ENCODE results near the gene EBF3.

EBF3 gene

DNA sequence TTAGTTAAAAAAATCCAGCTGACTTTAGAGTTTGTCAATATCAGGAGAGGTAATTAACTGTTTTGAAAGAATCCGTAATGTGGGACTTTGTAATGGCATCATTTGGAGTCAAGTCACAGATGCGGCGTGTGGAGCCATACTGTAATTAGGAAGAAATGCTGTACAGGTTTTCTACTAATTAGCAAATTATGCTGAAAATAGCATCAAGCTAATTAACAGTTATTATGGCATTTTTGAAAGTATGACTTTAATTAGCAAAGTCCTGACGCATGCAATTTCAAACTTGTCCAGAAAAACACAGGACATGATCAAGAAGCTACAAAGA, 68.3 kb downstream of the EBF3 start:
- no peak overlapping the region for H2AK5ac ChIP-seq (ENCODE audit: low read length, severe bottlenecking)

DNA sequence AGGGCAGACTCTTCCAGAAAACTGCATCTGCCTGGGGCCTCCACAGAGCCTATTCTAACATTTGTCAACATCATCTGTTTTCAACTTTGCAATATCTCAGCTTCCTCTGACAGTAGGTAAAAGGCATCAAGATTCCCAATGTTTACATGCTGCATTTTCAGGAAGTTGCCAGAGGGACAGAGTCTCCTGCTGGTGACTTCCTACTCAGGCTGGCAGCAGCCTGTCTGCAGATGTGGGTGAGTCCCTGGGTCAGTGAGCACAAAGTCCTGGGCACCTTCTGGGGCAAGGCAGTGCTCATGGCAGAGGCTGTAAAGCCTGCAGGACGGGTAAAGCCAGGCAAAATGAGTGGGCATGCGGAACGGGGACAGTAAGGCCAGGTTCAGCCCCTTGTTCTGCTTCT, 69.4 kb downstream of the EBF3 start:
- no peak overlapping the region for H3K4ac ChIP-seq (ENCODE audit: low read depth in 1 of 2, low read length in 2 of 2)
- no peak overlapping the region for H2AK5ac ChIP-seq (ENCODE audit: low read length, severe bottlenecking)
- no peak overlapping the region for H3K23ac ChIP-seq (ENCODE audit: low read length in 2 of 2)
- H3K14ac ChIP-seq (ENCODE audit: low read length in 2 of 2), result no peak overlapping the region
- no peak overlapping the region for H2BK120ac ChIP-seq (ENCODE audit: low read depth, low read length)
- H4K8ac ChIP-seq (ENCODE audit: low read length), result no peak overlapping the region
- H2BK5ac ChIP-seq (ENCODE audit: low read depth, low read length, poor library complexity, severe bottlenecking), result no peak overlapping the region
- H3K27ac ChIP-seq (ENCODE audit: low read length, poor library complexity, severe bottlenecking), result no peak overlapping the region
- H4K91ac ChIP-seq (ENCODE audit: low read length), result no peak overlapping the region
- WGBS, result 90% methylated on average over 3 of the region's 3 CpGs
- H3K9ac ChIP-seq (ENCODE audit: low read length), result no peak overlapping the region
- H3K4me1 ChIP-seq (ENCODE audit: control insufficient read depth, insufficient read depth, low read depth, low read length), result no peaks in the 10 kb centered on the region
- H2AFZ ChIP-seq (ENCODE audit: low read depth, low read length), result no peak overlapping the region
- no peak overlapping the region for H3K18ac ChIP-seq (ENCODE audit: low read depth in 1 of 2, low read length in 2 of 2)
- no peaks in the 10 kb centered on the region for H3K79me1 ChIP-seq (replicated peaks; ENCODE audit: low read length, poor library complexity, severe bottlenecking)
- no peak overlapping the region for H2BK15ac ChIP-seq (ENCODE audit: low read depth, poor library complexity, severe bottlenecking)
- peaks cover 3 to 58% of the 10 kb centered on the region in 2 experiments for H3K36me3 ChIP-seq (ENCODE audit: control insufficient read depth in 1 of 2, insufficient read depth in 2 of 2, low read depth in 1 of 2, low read length in 2 of 2)
- H2BK12ac ChIP-seq (ENCODE audit: low read length in 2 of 2), result no peak overlapping the region
- no peaks in the 10 kb centered on the region for H3K9me3 ChIP-seq (ENCODE audit: control insufficient read depth, low read length)
- H3K27me3 ChIP-seq (ENCODE audit: control insufficient read depth in 1 of 2, insufficient read depth in 1 of 2, low read length in 2 of 2), result no peaks in the 10 kb centered on the region
- no peak for DNase-seq
- H3K4me3 ChIP-seq (ENCODE audit: insufficient read depth in 1 of 2, low read depth in 1 of 2, low read length in 2 of 2), result no peak overlapping the region
- H3K4me2 ChIP-seq (ENCODE audit: low read length, poor library complexity, severe bottlenecking), result no peak overlapping the region

More for the DNA sequence above, 68.3 kb downstream of the EBF3 start:
- H3K4ac ChIP-seq (ENCODE audit: low read depth in 1 of 2, low read length in 2 of 2), result no peak overlapping the region
- H3K27ac ChIP-seq (ENCODE audit: low read length, poor library complexity, severe bottlenecking), result no peak overlapping the region
- H3K36me3 ChIP-seq (ENCODE audit: control insufficient read depth in 1 of 2, insufficient read depth in 2 of 2, low read depth in 1 of 2, low read length in 2 of 2), result peaks cover 3 to 64% of the 10 kb centered on the region in 2 experiments
- no peaks in the 10 kb centered on the region for H3K4me1 ChIP-seq (ENCODE audit: control insufficient read depth, insufficient read depth, low read depth, low read length)
- no peak overlapping the region for H2BK15ac ChIP-seq (ENCODE audit: low read depth, poor library complexity, severe bottlenecking)
- H4K91ac ChIP-seq (ENCODE audit: low read length), result no peak overlapping the region
- no peak overlapping the region for H2BK5ac ChIP-seq (ENCODE audit: low read depth, low read length, poor library complexity, severe bottlenecking)
- H3K79me1 ChIP-seq (replicated peaks; ENCODE audit: low read length, poor library complexity, severe bottlenecking), result no peaks in the 10 kb centered on the region
- no peak overlapping the region for H3K23ac ChIP-seq (ENCODE audit: low read length in 2 of 2)
- no peaks in the 10 kb centered on the region for H3K27me3 ChIP-seq (ENCODE audit: control insufficient read depth in 1 of 2, insufficient read depth in 1 of 2, low read length in 2 of 2)
- no peak overlapping the region for H2BK12ac ChIP-seq (ENCODE audit: low read length in 2 of 2)
- WGBS, result 92% methylated on average over 1 of the region's 4 CpGs
- no peaks in the 10 kb centered on the region for H3K9me3 ChIP-seq (ENCODE audit: control insufficient read depth, low read length)
- no peak overlapping the region for H2BK120ac ChIP-seq (ENCODE audit: low read depth, low read length)
- H3K9ac ChIP-seq (ENCODE audit: low read length), result no peak overlapping the region
- no peak overlapping the region for H3K4me2 ChIP-seq (ENCODE audit: low read length, poor library complexity, severe bottlenecking)
- H3K18ac ChIP-seq (ENCODE audit: low read depth in 1 of 2, low read length in 2 of 2), result no peak overlapping the region
- no peak overlapping the region for H3K14ac ChIP-seq (ENCODE audit: low read length in 2 of 2)
- no peak overlapping the region for H3K4me3 ChIP-seq (ENCODE audit: insufficient read depth in 1 of 2, low read depth in 1 of 2, low read length in 2 of 2)
- H2AFZ ChIP-seq (ENCODE audit: low read depth, low read length), result no peak overlapping the region
- DNase-seq, result no peak
- no peak overlapping the region for H4K8ac ChIP-seq (ENCODE audit: low read length)

DNA sequence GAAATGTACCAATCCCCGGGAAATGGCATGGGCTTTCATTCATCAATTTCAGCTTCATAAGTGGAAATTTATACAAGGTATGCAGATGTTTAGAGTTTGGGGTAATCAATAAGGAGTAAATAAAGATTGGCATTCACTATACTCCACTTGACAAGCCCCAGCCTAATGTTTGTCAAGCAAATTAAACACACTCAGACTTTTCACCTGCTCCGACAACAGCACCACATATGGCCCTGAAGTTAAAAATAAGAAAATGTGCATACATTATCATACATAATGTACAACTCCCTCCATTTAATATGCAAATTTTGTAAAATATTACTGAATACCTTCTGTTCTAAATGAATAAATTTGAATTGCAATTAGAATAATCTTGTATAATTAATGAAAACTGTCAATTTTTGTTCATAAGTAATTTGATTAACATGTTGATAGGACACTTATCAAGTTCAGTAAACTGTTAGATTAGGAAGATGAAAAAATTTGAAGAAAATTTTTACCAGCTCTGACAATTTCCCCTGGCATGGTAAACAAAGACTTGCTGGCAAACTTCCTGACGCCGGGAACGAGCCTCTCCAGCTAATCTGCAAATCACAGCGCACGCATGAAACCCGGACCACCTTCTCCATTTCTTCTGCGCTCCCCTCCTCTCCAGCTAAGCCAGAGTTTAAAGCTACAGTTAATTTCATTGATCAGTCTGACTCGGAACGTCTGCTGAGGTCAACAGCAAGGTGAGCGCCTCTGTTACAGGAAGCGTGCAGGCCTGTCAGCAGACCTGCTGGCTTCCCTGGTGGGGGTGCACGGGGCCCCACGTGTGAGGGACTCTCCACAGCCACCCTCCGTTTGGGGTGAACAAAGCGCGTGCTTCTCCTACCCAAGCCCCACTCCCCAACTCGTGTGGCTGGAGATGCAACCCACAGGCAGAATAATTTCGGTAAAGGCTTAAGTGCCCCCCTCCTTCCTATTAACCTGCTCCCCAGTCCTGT, 70.7 kb downstream of the EBF3 start:
- 80% methylated on average over 14 of the region's 20 CpGs for WGBS
- no peak overlapping the region for H2BK15ac ChIP-seq (ENCODE audit: low read depth, poor library complexity, severe bottlenecking)
- H2AK5ac ChIP-seq (ENCODE audit: low read length, severe bottlenecking), result no peak overlapping the region

DNA sequence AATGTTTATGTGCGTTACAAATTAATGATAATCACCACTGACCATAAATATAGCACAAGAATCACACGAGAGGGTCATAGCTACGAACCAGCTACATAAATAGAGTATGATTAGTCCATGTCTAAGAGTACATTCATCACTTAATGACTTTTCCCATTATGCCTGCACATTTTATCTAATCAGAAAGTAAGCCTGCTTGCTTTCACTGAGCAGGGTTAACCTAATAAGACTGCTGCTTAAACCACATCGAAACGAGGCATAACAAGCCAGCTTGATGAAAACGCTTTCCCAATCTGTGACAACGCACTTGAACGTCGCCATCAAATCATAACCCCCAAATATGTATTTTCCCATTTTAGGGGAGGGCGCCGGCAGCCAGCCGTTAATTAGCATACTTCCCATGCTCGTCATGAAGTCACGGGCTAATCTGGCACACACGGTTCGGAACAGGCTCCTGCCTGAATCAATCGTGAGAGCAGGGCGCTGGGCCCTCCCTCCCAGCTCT, 71.5 kb downstream of the EBF3 start:
- H2AK5ac ChIP-seq (ENCODE audit: low read length, severe bottlenecking), result no peak overlapping the region
- H3K4ac ChIP-seq (ENCODE audit: low read depth in 1 of 2, low read length in 2 of 2), result no peak overlapping the region
- peaks cover 5% of the 10 kb centered on the region for H3K4me1 ChIP-seq (ENCODE audit: control insufficient read depth, insufficient read depth, low read depth, low read length)
- no peaks in the 10 kb centered on the region for H3K27me3 ChIP-seq (ENCODE audit: control insufficient read depth in 1 of 2, insufficient read depth in 1 of 2, low read length in 2 of 2)
- peaks cover 3 to 46% of the 10 kb centered on the region in 2 experiments for H3K36me3 ChIP-seq (ENCODE audit: control insufficient read depth in 1 of 2, insufficient read depth in 2 of 2, low read depth in 1 of 2, low read length in 2 of 2)
- no peak overlapping the region for H2BK15ac ChIP-seq (ENCODE audit: low read depth, poor library complexity, severe bottlenecking)
- H4K8ac ChIP-seq (ENCODE audit: low read length), result no peak overlapping the region
- H3K4me3 ChIP-seq (ENCODE audit: insufficient read depth in 1 of 2, low read depth in 1 of 2, low read length in 2 of 2), result peak overlapping the region in 1 of 2 experiments; percentile 10
- no peak overlapping the region for H3K4me2 ChIP-seq (ENCODE audit: low read length, poor library complexity, severe bottlenecking)
- H4K91ac ChIP-seq (ENCODE audit: low read length), result no peak overlapping the region
- no peak overlapping the region for H2BK12ac ChIP-seq (ENCODE audit: low read length in 2 of 2)
- no peak for DNase-seq
- H2BK5ac ChIP-seq (ENCODE audit: low read depth, low read length, poor library complexity, severe bottlenecking), result no peak overlapping the region
- no peak overlapping the region for H2AFZ ChIP-seq (ENCODE audit: low read depth, low read length)
- no peaks in the 10 kb centered on the region for H3K79me1 ChIP-seq (replicated peaks; ENCODE audit: low read length, poor library complexity, severe bottlenecking)
- H2BK120ac ChIP-seq (ENCODE audit: low read depth, low read length), result no peak overlapping the region
- no peak overlapping the region for H3K23ac ChIP-seq (ENCODE audit: low read length in 2 of 2)
- H3K14ac ChIP-seq (ENCODE audit: low read length in 2 of 2), result no peak overlapping the region
- no peak overlapping the region for H3K18ac ChIP-seq (ENCODE audit: low read depth in 1 of 2, low read length in 2 of 2)
- 88% methylated on average over 18 of the region's 18 CpGs for whole genome bisulfite sequencing
- H3K9me3 ChIP-seq (ENCODE audit: control insufficient read depth, low read length), result no peaks in the 10 kb centered on the region
- no peak overlapping the region for H3K27ac ChIP-seq (ENCODE audit: low read length, poor library complexity, severe bottlenecking)
- H3K9ac ChIP-seq (ENCODE audit: low read length), result peak overlapping the region; percentile 66

More for the DNA sequence above, 70.7 kb downstream of the EBF3 start:
- no peak overlapping the region for H2BK120ac ChIP-seq (ENCODE audit: low read depth, low read length)
- H3K27me3 ChIP-seq (ENCODE audit: control insufficient read depth in 1 of 2, insufficient read depth in 1 of 2, low read length in 2 of 2), result no peaks in the 10 kb centered on the region
- H3K27ac ChIP-seq (ENCODE audit: low read length, poor library complexity, severe bottlenecking), result no peak overlapping the region
- H3K14ac ChIP-seq (ENCODE audit: low read length in 2 of 2), result no peak overlapping the region
- DNase-seq, result no peak
- no peak overlapping the region for H2BK12ac ChIP-seq (ENCODE audit: low read length in 2 of 2)
- no peak overlapping the region for H3K23ac ChIP-seq (ENCODE audit: low read length in 2 of 2)
- peak overlapping the region; percentile 66 for H3K9ac ChIP-seq (ENCODE audit: low read length)
- H3K4me1 ChIP-seq (ENCODE audit: control insufficient read depth, insufficient read depth, low read depth, low read length), result peaks cover 5% of the 10 kb centered on the region
- no peaks in the 10 kb centered on the region for H3K9me3 ChIP-seq (ENCODE audit: control insufficient read depth, low read length)
- H3K18ac ChIP-seq (ENCODE audit: low read depth in 1 of 2, low read length in 2 of 2), result no peak overlapping the region
- peak overlapping the region in 1 of 2 experiments; percentile 10 for H3K4me3 ChIP-seq (ENCODE audit: insufficient read depth in 1 of 2, low read depth in 1 of 2, low read length in 2 of 2)
- peaks cover 3 to 45% of the 10 kb centered on the region in 2 experiments for H3K36me3 ChIP-seq (ENCODE audit: control insufficient read depth in 1 of 2, insufficient read depth in 2 of 2, low read depth in 1 of 2, low read length in 2 of 2)
- H3K4ac ChIP-seq (ENCODE audit: low read depth in 1 of 2, low read length in 2 of 2), result no peak overlapping the region
- no peak overlapping the region for H2BK5ac ChIP-seq (ENCODE audit: low read depth, low read length, poor library complexity, severe bottlenecking)
- H3K4me2 ChIP-seq (ENCODE audit: low read length, poor library complexity, severe bottlenecking), result no peak overlapping the region
- no peak overlapping the region for H2AFZ ChIP-seq (ENCODE audit: low read depth, low read length)
- no peak overlapping the region for H4K8ac ChIP-seq (ENCODE audit: low read length)
- H4K91ac ChIP-seq (ENCODE audit: low read length), result no peak overlapping the region
- H3K79me1 ChIP-seq (replicated peaks; ENCODE audit: low read length, poor library complexity, severe bottlenecking), result no peaks in the 10 kb centered on the region
